H1 (cell line): Measurements from ENCODE around the gene TRIM41. TPM values are rescaled to one million over a fixed set of nuclear protein-coding genes. Genes with fewer than 3 reads are reported as not detected.

Source experiments
- CHD1 ChIP-seq: IDR thresholded peaks from 2 replicates; pipeline ENCODE4 v1.6.1; 2012; ENCODE audit warnings: low read depth, low read length, improper control_type of control experiment
- CREB1 ChIP-seq: IDR thresholded peaks from 2 replicates; pipeline ENCODE4 v1.6.1; 2012; ENCODE audit warnings: inconsistent platforms
- CTBP2 ChIP-seq: IDR thresholded peaks from 2 replicates; pipeline ENCODE4 v1.7.0; 2011; ENCODE audit warnings: borderline replicate concordance, mild to moderate bottlenecking, moderate library complexity, mixed read lengths, low read length; ENCODE audit not compliant: insufficient read depth, insufficient read length
- EGR1 ChIP-seq: IDR thresholded peaks from 2 replicates; pipeline ENCODE4 v1.6.1; 2011; ENCODE audit warnings: low read depth, low read length, borderline replicate concordance
- GABPA ChIP-seq: IDR thresholded peaks from 2 replicates; pipeline ENCODE4 v1.6.1; 2011; ENCODE audit warnings: mild to moderate bottlenecking, low read length, moderate library complexity, borderline replicate concordance; ENCODE audit not compliant: insufficient read depth
- HDAC6 ChIP-seq: IDR thresholded peaks from one replicate; pipeline ENCODE4 v1.7.1; 2012; ENCODE audit warnings: low read depth, mild to moderate bottlenecking, inconsistent platforms, low read length, moderate library complexity
- JUND ChIP-seq: IDR thresholded peaks from 2 replicates; pipeline ENCODE4 v1.6.1; 2011; ENCODE audit warnings: mild to moderate bottlenecking, improper control_type of control experiment, low read length
- KDM5A ChIP-seq: fragments of 200-600 bp; IDR thresholded peaks from 2 replicates; pipeline ENCODE4 v1.7.1; 2012; ENCODE audit warnings: mild to moderate bottlenecking, low read length, inconsistent platforms, mixed read lengths
- MAFK ChIP-seq: IDR thresholded peaks from 2 replicates; pipeline ENCODE4 v1.6.1; 2012; ENCODE audit warnings: low read depth, mild to moderate bottlenecking, improper control_type of control experiment, low read length
- NANOG ChIP-seq: IDR thresholded peaks from 2 replicates; pipeline ENCODE4 v1.6.1; 2011; ENCODE audit warnings: low read length, low read depth, mild to moderate bottlenecking, inconsistent platforms; ENCODE audit not compliant: insufficient read depth, poor library complexity, severe bottlenecking
- PHF8 ChIP-seq: fragments of 200-600 bp; sonication (generic); conservative IDR thresholded peaks from 2 replicates; pipeline ENCODE4 v1.7.1; 2012; ENCODE audit warnings: low read depth, mild to moderate bottlenecking, inconsistent platforms, low read length, moderate library complexity
- POLR2AphosphoS5 ChIP-seq: IDR thresholded peaks from 2 replicates; pipeline ENCODE4 v1.6.1; 2011; ENCODE audit warnings: low read depth, low read length
- RFX5 ChIP-seq: IDR thresholded peaks from 2 replicates; pipeline ENCODE4 v1.6.1; 2011; ENCODE audit warnings: low read depth, low read length, improper control_type of control experiment, borderline replicate concordance
- RNF2 ChIP-seq: fragments of 200-900, 300-1000 bp; sonication (generic); IDR thresholded peaks from 2 replicates; pipeline ENCODE4 v1.7.1; 2016; ENCODE audit warnings: borderline replicate concordance, low read depth, mild to moderate bottlenecking, antibody characterized with exemption, low read length; ENCODE audit not compliant: poor library complexity, severe bottlenecking; ENCODE audit errors: missing control alignments
- SRF ChIP-seq: IDR thresholded peaks from 2 replicates; pipeline ENCODE4 v1.6.1; 2011; ENCODE audit warnings: mild to moderate bottlenecking, low read depth, low read length, moderate library complexity
- SUZ12 ChIP-seq: fragments of 200-600 bp; sonication (generic); IDR thresholded peaks from 2 replicates; pipeline ENCODE4 v1.6.1; 2012; ENCODE audit warnings: mild to moderate bottlenecking, inconsistent platforms, low read length, moderate library complexity, mixed read lengths
- polyA plus RNA-seq, 7 experiments: library from polyadenylated mRNA; depleted of rRNA in 3 of 7; stranded (reverse) in 5 of 7; unstranded in 2 of 7; fragments of >200 nt in 5 of 7; fragments of 200-250 nt in 2 of 7; gene quantifications; 1 replicate in 5 of 7; 2 replicates in 1 of 7; 4 replicates in 1 of 7; pipeline versions ENCODE4 v1.2.1 to v1.2.3, GENCODE V29; 2011 to 2013; ENCODE audit warnings: missing spikeins in 2 of 7, mixed read lengths in 2 of 7
- total RNA-seq: library from RNA; stranded (reverse); fragmentation: NEBNext Ultra II Directional; extraction: Animal tissue kit (Norgen Biotek cat#: 25700); gene quantifications from 2 replicates; pipeline ENCODE4 v1.2.1, GENCODE V29; 2021
- TF ChIP-seq, protein P1 (sequence below): IDR thresholded peaks from 2 replicates; pipeline ENCODE4 v1.6.1; 2011; ENCODE audit warnings: low read depth, mild to moderate bottlenecking, low read length; ENCODE audit not compliant: insufficient read depth

Gene TRIM41
- total and polyA plus RNA-seq, 2 of the 8 experiments (the other 6 are each of a cell fraction or from before 2014, with no cell fraction given), result 12.9 to 21.6 TPM

DNA sequence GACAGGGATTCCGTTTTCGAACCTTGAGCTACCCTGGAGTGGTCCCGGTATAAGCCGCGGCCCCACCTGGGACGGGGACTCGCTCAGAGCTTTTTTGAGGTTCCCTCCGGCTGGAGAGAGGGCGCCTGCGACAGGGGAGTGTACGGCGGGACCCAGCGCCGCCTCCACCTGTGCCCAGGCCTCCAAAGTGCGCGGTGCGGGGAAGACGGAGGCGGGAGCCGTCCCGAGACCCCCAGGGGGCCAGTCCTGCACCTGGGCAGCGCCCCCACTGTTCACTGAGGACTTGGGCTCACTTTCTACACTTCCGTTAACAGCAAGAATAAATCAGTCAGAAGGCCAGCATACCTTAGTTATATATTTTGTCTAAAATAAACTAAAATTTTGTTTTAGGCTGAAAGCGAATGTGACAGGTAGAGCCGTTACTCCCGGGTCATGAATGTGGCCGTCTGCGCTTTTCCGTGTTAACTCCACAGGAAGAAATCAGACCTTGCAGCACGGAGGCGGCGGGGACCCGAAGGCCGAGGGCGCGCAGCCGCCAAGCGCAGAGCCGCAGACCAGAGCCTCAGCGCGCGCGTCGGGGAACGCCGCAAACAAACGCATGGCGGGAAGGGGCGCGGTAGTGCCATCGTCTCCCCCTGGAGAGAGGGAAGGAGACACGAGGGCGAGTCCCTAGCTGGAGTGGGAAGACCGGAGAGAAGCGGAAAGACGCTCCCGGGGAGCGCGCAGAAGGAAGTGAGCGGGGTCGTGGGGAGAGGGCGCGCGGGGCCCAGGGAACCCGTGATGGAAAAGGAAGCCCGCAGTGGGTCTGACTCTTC, 32.2 kb upstream of the TRIM41 start (continued):
- TF ChIP-seq JUND (no peak), SUZ12 (peak; percentile 42), RFX5 (no peak), CREB1 (no peak), POLR2AphosphoS5 (no peak), NANOG (no peak), RNF2 (no peak), GABPA (no peak), CTBP2 (no peak), KDM5A (no peak), HDAC6 (no peak), CHD1 (no peak), MAFK (no peak), PHF8 (0 out of 2 replicates have a peak, but pooled peaks have one; percentile 28), EGR1 (no peak), SRF (no peak)
- TF ChIP-seq, protein P1, sequence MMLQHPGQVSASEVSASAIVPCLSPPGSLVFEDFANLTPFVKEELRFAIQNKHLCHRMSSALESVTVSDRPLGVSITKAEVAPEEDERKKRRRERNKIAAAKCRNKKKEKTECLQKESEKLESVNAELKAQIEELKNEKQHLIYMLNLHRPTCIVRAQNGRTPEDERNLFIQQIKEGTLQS, result no peak
